PC-9 (cell line): Measurements from ENCODE around the gene GMEB1. TPM values are rescaled to one million over a fixed set of nuclear protein-coding genes. Genes with fewer than 3 reads are reported as not detected.
"Not testable (repeated sequence)": the region's sequence is repeated elsewhere in the genome, so short reads cannot be mapped to it uniquely, and the experiment has no call there.

Source experiments
- BruUV-seq: library from RNA; stranded (reverse); fragments of 400-500 nt; replicated peaks from 2 replicates; lab custom pipeline; 2021; lab: Mats Ljungman, UMichigan
- CTCF ChIA-PET: fragments of 300-600 bp; sonication (Branson Sonifier 250); formaldehyde crosslinking; loops from one replicate; lab custom pipeline; 2022; ENCODE audit warnings: antibody characterized with exemption; lab: Charles Lee
- POLR2A ChIA-PET: fragments of 300-600 bp; sonication (Branson Sonifier 250); formaldehyde crosslinking; loops from one replicate; lab custom pipeline; 2022; ENCODE audit warnings: antibody characterized with exemption; ENCODE audit not compliant: unreplicated experiment; lab: Charles Lee
- DNase-seq, 2 experiments: peaks; one replicate each; pipeline versions ENCODE4 v3.0.0 to v3.0.0-alpha.2; 2015 to 2022; ENCODE audit warnings: mixed read lengths in 1 of 2
- H2AFZ ChIP-seq: fragments of 200-600 bp; sonication (generic); 2 replicates; pipeline ENCODE4 v1.8.1; 2017; ENCODE audit warnings: antibody characterized with exemption
- H3F3A ChIP-seq: fragments of 200-600 bp; sonication (generic); 2 replicates; pipeline ENCODE4 v1.8.1; 2017; ENCODE audit warnings: antibody characterized with exemption, mild to moderate bottlenecking, low read depth; ENCODE audit not compliant: insufficient read depth
- H3K27ac ChIP-seq: fragments of 200-600 bp; sonication (generic); 2 replicates; pipeline ENCODE4 v1.6.1; 2016; ENCODE audit warnings: mixed run types
- H3K27me3 ChIP-seq: fragments of 200-600 bp; sonication (generic); 2 replicates; pipeline ENCODE4 v1.6.1; 2016; ENCODE audit warnings: low read depth, mixed run types; ENCODE audit not compliant: insufficient read depth
- H3K36me3 ChIP-seq: fragments of 200-600 bp; sonication (generic); 2 replicates; pipeline ENCODE4 v1.6.1; 2016; ENCODE audit warnings: low read depth, mixed run types
- H3K4me1 ChIP-seq: fragments of 200-600 bp; sonication (generic); replicated peaks from 2 replicates; pipeline ENCODE4 v1.6.1; 2016; ENCODE audit warnings: mixed run types; ENCODE audit not compliant: insufficient read depth
- H3K4me2 ChIP-seq: fragments of 200-600 bp; sonication (generic); 2 replicates; pipeline ENCODE4 v1.6.1; 2017; ENCODE audit warnings: mixed run types
- H3K4me3 ChIP-seq: fragments of 200-600 bp; sonication (generic); 2 replicates; pipeline ENCODE4 v1.6.1; 2016; ENCODE audit warnings: mixed run types
- H3K79me2 ChIP-seq: fragments of 200-600 bp; sonication (generic); 2 replicates; pipeline ENCODE4 v1.6.1; 2017; ENCODE audit warnings: low read depth, mixed run types
- H3K9me2 ChIP-seq: fragments of 200-600 bp; sonication (generic); 2 replicates; pipeline ENCODE4 v1.8.1; 2017; ENCODE audit warnings: mild to moderate bottlenecking; ENCODE audit not compliant: insufficient read depth
- H3K9me3 ChIP-seq: fragments of 200-600 bp; sonication (generic); 2 replicates; pipeline ENCODE4 v1.8.1; 2016; ENCODE audit warnings: low read depth; ENCODE audit not compliant: insufficient read depth
- H4K20me1 ChIP-seq: fragments of 200-600 bp; sonication (generic); 2 replicates; pipeline ENCODE4 v1.8.1; 2017; ENCODE audit not compliant: insufficient read depth
- CTCF ChIP-seq: fragments of 200-600 bp; sonication (generic); conservative IDR thresholded peaks from 2 replicates; pipeline ENCODE4 v1.6.1; 2017; ENCODE audit warnings: mixed run types, antibody characterized with exemption, mild to moderate bottlenecking, moderate library complexity
- EZH2 ChIP-seq: fragments of 200-600 bp; sonication (generic); IDR thresholded peaks from 2 replicates; pipeline ENCODE4 v1.8.0; 2017; ENCODE audit warnings: antibody characterized with exemption, low read depth
- intact Hi-C: fragments of 100-400 bp; cut with micrococcal nuclease; formaldehyde crosslinking; loops from one replicate; pipeline ENCODE4 v1.10.0; 2022; ENCODE audit not compliant: unreplicated experiment
- total RNA-seq: library from RNA; stranded (reverse); gene quantifications from 2 replicates; pipeline ENCODE4 v1.2.3, GENCODE V29; 2021

The GMEB1 gene
- total RNA-seq, 1 experiment from 2014 or later = 9.7 TPM

GRCh38 chr1:28682840-28683239 lies 14.3 kb downstream of the GMEB1 start:
- Histone ChIP-seq H3K36me3 (no peaks in the 10 kb centered on the region), H3K9me3 (no peaks in the 10 kb centered on the region), H3K27ac (no peak overlapping the region), H2AFZ (no peak overlapping the region), H3K9me2 (no peaks in the 10 kb centered on the region), H3F3A (no peaks in the 10 kb centered on the region), H3K79me2 (no peaks in the 10 kb centered on the region), H3K4me1 (no peaks in the 10 kb centered on the region), H3K4me3 (no peak overlapping the region), H4K20me1 (no peaks in the 10 kb centered on the region), H3K4me2 (no peak overlapping the region), H3K27me3 (no peaks in the 10 kb centered on the region)
- no TSS peak for BruUV-seq
- POLR2A ChIA-PET = no interaction called here
- CTCF ChIA-PET = no interaction called here
- no peak for TF ChIP-seq EZH2
- TF ChIP-seq CTCF = no peak
- intact Hi-C loops = no loop called here
- DNase-seq = no peak

DNA sequence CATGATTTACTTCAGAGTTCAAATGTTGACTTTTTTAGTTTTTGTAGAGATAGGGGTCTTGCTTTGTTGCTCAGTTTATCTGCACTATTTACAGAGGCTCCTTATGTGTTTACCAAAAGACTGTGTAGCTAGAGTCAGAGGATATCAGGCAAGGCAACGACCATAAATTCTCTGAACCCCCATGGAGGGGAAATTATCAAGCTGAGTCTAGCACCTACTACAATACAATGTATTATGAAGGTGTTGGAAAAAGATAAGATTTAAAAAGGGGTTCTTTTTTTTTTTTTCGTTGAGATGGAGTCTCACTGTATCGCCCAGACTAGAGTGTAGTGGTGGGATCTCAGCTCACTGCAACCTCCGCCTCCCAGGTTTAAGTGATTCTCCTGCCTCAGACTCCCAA lies 16.4 kb downstream of the GMEB1 start:
- Histone ChIP-seq H3K27ac (no peak overlapping the region), H3K79me2 (no peaks in the 10 kb centered on the region), H3K4me2 (no peak overlapping the region), H3K9me3 (no peaks in the 10 kb centered on the region), H2AFZ (no peak overlapping the region), H4K20me1 (no peaks in the 10 kb centered on the region), H3K4me3 (no peak overlapping the region), H3F3A (no peaks in the 10 kb centered on the region), H3K4me1 (no peaks in the 10 kb centered on the region), H3K36me3 (no peaks in the 10 kb centered on the region), H3K27me3 (no peaks in the 10 kb centered on the region), H3K9me2 (no peaks in the 10 kb centered on the region)
- no peak for DNase-seq
- CTCF ChIA-PET = interaction anchor here (0.5 kb wide), 1 partner anchor 38 kb away, joined by 4 read pairs; no protein-coding TSS in a partner anchor
- TF ChIP-seq CTCF (no peak), EZH2 (no peak)
- intact Hi-C loops = no loop called here
- POLR2A ChIA-PET = interaction anchor here (0.7 kb wide), 1 partner anchor 66 kb away, joined by 3 read pairs; no protein-coding TSS in a partner anchor
- no TSS peak for BruUV-seq

GRCh38 chr1:28691627-28692026 lies 23.0 kb downstream of the GMEB1 start:
- H3K36me3 ChIP-seq, H3K4me3 ChIP-seq, H2AFZ ChIP-seq, H3K4me1 ChIP-seq, H3K27me3 ChIP-seq, H3K4me2 ChIP-seq, BruUV-seq, H3K9me3 ChIP-seq, POLR2A ChIA-PET, H3K9me2 ChIP-seq, H3K79me2 ChIP-seq, DNase-seq, H4K20me1 ChIP-seq, CTCF ChIA-PET, intact Hi-C loops, H3K27ac ChIP-seq, H3F3A ChIP-seq: not testable (repeated sequence)

- no TSS peak for BruUV-seq
Measured at GRCh38 chr1:28703629-28704028, 35.0 kb downstream of the GMEB1 start.

More at GRCh38 chr1:28703629-28704028, 35.0 kb downstream of the GMEB1 start:
- no peak for DNase-seq
- H3K4me3 ChIP-seq = no peak overlapping the region
- no peaks in the 10 kb centered on the region for H4K20me1 ChIP-seq
- H3F3A ChIP-seq = no peaks in the 10 kb centered on the region
- H3K9me3 ChIP-seq = no peaks in the 10 kb centered on the region
- intact Hi-C loops = no loop called here
- TF ChIP-seq EZH2 (no peak), CTCF (no peak)
- no peak overlapping the region for H3K27ac ChIP-seq
- H3K36me3 ChIP-seq = no peaks in the 10 kb centered on the region
- ChIA-PET CTCF (no interaction called here), POLR2A (no interaction called here)
- H3K9me2 ChIP-seq = no peaks in the 10 kb centered on the region
- no peak overlapping the region for H2AFZ ChIP-seq
- no peaks in the 10 kb centered on the region for H3K79me2 ChIP-seq
- H3K4me2 ChIP-seq = no peak overlapping the region
- no peaks in the 10 kb centered on the region for H3K27me3 ChIP-seq
- no peaks in the 10 kb centered on the region for H3K4me1 ChIP-seq
